Fibroblast of skin of right biceps (primary cell): ENCODE data around the gene RSRC1.

ENCODE experiments used
- DNase-seq: peaks from one replicate; pipeline ENCODE4 v3.0.0-alpha.2; 2013

The RSRC1 gene

DNA sequence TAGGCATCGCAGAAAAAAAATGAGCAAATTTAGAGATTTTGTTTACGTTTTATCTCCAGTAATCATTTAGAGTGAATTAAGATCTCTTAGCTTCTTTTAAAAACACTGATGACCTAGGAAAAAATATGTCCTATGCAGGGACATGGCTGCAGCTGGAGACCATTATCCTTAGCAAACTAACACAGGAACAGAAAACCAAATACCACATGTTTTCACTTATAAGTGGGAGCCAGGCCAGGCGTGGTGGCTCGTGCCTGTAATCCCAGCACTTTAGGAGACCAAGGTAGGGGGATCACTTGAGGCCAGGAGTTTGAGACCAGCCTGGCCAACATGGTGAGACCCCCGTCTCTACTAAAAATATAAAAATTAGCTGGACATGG lies 298.6 kb downstream of the RSRC1 start:
- DNase-seq: peak; percentile 34

DNA sequence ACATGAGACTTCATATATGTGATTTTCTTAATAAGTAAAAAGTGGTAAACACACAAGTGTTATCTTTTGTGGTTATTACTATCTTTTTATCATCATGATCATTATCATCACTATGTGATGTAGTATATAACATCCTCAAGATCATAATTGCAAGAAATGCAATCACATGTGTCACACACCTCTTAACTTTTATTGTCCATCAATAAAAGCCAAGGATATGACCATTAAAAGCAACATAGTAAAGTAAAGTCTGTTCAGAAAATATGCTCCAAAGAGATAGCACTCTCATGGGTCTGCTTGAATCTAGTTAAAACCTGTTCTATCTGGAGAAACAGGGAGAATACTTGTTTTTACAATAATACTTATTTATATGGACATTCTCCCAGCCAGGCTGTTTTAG lies 308.1 kb downstream of the RSRC1 start:
- DNase-seq: no peak

GRCh38 chr3:158419820-158420653 lies 310.1 kb downstream of the RSRC1 start:
- DNase-seq: no peak

DNA sequence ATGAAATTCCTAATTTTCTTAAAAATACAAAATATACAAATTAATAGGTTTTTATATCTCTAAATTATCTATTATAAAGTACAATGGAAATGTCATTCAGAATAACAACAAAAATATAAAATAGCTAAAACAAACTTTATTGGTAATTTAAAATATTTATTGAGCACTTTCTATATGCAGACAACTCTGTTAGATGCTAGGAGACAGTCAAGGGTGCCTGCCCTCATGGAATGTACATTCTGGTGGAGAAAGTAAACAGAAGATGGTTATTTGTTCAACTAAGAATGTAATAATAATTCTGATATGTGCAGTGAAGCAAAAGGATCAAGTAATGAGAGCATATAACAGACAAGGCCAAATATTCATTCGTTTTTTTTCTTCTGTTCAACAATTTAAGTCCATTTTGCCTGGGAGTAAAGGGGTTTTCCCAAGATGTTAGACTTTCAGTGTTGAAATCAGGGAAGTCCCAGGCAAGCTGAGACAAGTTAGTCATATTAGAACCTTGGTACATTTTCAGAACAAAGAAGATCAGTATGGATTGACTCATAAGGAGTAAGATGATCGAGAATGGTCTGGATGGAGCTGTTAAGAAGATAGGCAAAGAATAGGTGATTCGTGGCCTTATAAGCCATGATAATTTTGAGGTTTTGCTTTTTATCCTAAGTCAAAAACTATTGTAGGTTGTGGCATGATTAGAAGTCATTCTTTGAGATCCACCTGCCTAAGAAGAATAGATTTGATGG lies 310.9 kb downstream of the RSRC1 start:
- DNase-seq: peak; percentile 40

DNA sequence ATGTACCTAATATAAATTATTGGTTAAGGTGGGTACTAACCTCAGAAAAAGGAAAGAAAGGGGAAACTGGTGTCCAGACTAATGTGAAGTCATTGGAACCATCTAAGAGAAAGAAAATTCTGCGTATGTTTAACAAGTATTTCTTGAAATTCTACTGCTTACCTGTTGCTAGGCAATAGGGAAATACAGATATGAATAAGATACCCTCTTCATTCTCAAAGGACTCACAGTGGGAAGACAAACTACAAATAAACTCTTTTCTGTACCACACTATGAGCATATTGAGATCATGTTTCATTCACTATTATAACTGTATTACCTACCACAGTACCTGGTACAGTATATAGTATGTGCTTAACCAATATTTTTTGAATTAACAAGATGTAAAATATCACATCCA lies 320.6 kb downstream of the RSRC1 start:
- DNase-seq: no peak

GRCh38 chr3:158430968-158431367 lies 321.1 kb downstream of the RSRC1 start:
- peak; percentile 53 for DNase-seq

GRCh38 chr3:158431829-158432228 lies 321.9 kb downstream of the RSRC1 start:
- no peak for DNase-seq

DNA sequence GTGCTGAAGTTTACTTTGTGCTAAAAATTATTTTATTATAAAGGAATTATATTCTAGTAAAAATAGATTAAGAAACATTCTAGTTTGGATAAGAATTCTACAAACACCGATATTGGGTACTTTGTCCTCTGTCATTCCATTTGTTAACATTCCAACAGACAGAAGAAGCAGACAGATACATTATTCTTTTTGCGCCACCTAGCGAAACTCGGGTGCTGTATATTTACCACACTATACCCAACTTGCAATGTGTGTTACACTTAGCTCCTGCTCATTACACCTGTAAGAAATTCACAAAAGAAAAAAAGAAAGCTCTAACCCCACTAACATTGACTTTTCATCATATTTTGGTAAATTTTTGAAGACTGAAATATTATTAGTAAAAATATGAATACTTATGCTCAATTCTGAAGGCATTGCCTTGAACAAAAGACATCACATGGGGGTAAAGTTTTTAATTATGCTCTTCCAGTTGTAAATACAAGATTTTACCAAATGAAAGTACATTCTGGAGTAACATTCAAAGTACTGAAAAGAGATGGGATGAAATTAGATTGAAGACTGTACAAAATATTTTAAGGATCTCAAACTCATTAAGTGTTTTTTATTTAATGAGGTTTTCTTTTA lies 324.6 kb downstream of the RSRC1 start:
- DNase-seq: peak; percentile 70

- DNase-seq: no peak
Measured at GRCh38 chr3:158443632-158444031, 333.7 kb downstream of the RSRC1 start.

GRCh38 chr3:158447408-158447807 lies 337.5 kb downstream of the RSRC1 start:
- DNase-seq: no peak

GRCh38 chr3:158451405-158452055 lies 341.6 kb downstream of the RSRC1 start:
- DNase-seq: no peak

GRCh38 chr3:158452334-158452733 lies 342.4 kb downstream of the RSRC1 start:
- DNase-seq: no peak

GRCh38 chr3:158453004-158453403 lies 343.1 kb downstream of the RSRC1 start:
- DNase-seq: no peak

DNA sequence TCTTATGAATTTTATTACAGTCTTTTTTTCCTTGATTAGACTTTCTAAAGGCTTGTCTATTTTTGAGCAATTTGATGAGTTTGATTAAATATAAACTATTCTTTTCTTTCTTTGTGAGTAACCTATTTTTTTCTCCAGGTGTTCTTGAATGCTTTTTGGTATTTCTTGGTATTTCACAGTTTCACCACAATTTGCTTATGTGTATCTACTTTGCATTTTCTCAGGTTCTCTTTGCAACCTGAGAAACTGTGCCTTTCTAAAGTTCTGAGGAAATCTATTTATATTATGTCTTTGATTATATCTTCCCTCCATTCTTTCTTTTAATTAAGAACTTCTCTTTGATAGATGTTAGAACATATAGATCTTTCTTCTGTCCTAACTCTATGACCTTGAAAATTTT lies 344.0 kb downstream of the RSRC1 start:
- DNase-seq: no peak

GRCh38 chr3:158455406-158455805 lies 345.5 kb downstream of the RSRC1 start:
- DNase-seq: no peak

DNA sequence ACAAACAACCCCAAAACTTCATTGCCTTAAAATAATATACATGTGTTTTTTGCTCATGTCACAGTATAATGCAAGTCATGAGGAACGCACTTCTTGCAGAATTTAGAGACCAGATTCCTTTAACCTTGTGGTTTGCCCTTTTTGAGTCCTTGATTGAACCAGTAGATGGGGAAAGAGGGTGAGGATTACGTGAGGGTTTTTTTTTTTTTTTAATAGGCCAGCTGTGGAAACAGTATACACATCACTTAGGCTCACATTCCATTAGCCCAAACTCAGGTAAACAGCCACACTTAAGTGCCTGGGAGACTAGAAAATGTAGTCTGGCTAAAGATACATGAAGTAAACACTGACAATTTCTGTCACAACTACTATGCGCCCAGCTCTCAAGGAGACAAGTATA lies 346.2 kb downstream of the RSRC1 start:
- DNase-seq: no peak

- DNase-seq: no peak
Measured at GRCh38 chr3:158458464-158458863, 348.6 kb downstream of the RSRC1 start.

DNA sequence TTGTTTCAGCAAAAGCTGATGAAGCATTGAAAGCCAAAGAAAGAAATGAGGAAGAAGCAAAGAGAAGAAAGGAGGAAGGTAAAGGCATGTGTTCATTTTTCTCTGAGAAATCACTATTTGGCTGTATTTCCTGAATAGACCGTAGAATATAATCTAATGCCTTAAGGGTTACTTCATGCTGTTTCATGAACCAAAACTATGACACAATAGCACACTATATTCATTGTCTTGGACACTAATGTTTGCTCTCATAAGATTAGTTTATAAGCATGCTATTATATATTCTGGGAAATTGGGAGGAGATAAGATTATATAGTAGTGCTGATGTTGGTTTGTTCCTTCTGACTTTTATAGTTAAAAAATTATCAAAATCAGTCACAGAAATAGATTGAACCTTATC lies 351.0 kb downstream of the RSRC1 start:
- DNase-seq: no peak

DNA sequence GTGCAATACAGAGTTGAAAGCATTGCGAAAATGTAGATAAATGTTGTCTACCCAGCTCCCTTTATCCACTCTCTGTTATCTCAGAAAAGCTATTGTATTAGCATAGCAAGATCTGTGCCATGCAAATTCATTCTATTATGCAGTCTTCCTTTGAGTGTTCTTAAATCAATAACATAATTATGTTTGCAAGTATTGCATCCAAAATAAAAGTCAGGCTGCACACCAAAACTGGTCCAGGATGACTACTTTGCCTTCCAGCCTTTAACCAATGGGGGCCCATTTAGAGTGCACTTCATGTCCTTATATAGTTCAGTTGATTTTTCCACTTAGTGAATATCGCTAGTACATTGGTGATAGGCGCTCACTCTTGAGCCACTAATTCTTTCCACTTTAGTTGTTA lies 353.7 kb downstream of the RSRC1 start:
- no peak for DNase-seq

- no peak for DNase-seq
Measured at GRCh38 chr3:158465074-158465473, 355.2 kb downstream of the RSRC1 start.

- peak; percentile 77 for DNase-seq
Measured at GRCh38 chr3:158470944-158471638, 361.2 kb downstream of the RSRC1 start.

- peak; percentile 95 for DNase-seq
Measured at GRCh38 chr3:158471639-158472294, 361.9 kb downstream of the RSRC1 start.
